SH-SY5Y (cell line): Measurements from ENCODE around the gene BANF1.

Source experiments
- GATA2 ChIP-seq: IDR thresholded peaks from 2 replicates; pipeline ENCODE4 v1.6.1; 2011; ENCODE audit warnings: mild to moderate bottlenecking, low read depth, low read length
- GATA3 ChIP-seq: IDR thresholded peaks from 2 replicates; pipeline ENCODE4 v1.6.1; 2011; ENCODE audit warnings: low read depth, mild to moderate bottlenecking, low read length, moderate library complexity

DNA sequence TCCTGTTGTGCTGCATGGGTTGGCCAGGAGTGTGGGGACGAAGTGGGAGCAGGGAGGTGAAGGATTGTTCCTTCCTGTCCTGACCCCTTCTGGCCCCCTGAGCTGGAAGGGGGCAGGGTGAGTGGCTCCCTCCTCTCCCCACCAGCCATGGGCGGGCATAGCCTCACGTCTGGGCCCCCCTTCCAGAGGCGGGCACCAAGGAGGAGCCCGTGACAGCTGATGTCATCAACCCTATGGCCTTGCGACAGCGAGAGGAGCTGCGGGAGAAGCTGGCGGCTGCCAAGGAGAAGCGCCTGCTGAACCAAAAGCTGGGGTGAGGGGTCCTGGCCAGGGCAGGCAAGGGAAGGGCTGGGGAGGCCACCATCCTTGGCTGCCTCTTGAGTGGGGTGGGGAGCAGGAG is 37.4 kb upstream of the BANF1 start:
- TF ChIP-seq GATA3 (no peak), GATA2 (no peak)
